ENCODE measurements around the gene AGAP4. TPM values are rescaled to one million over a fixed set of nuclear protein-coding genes. Genes with fewer than 3 reads are reported as not detected.
"Not testable (repeated sequence)": the region's sequence is repeated elsewhere in the genome, so short reads cannot be mapped to it uniquely, and the experiment has no call there.

The AGAP4 gene
- polyA plus RNA-seq, 4 donors, result 27.8 to 46.3 (median 32.8) TPM

DNA sequence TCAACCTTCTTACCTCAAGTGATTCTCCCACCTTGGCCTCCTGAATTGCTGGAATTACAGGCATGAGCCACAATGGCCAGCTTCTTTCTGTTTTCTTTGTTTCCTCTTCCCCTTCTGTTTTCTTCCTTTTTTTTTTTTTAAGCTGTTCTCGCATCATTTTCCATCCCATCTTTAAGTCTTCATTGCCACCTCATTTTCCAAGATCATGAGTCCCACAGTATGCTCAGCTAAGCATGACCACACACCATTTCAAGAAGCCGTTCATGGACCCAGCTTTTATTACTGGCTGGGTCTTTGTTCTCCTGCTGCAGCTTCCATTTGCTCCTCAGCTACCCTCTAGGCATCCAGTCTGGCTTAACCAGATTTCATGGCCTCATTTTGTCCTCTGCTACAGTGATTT, 52.5 kb downstream of the AGAP4 start:
- DNase-seq (ENCODE audit: low read depth in 4 of 4, low spot score in 3 of 4), result not testable (repeated sequence)

DNA sequence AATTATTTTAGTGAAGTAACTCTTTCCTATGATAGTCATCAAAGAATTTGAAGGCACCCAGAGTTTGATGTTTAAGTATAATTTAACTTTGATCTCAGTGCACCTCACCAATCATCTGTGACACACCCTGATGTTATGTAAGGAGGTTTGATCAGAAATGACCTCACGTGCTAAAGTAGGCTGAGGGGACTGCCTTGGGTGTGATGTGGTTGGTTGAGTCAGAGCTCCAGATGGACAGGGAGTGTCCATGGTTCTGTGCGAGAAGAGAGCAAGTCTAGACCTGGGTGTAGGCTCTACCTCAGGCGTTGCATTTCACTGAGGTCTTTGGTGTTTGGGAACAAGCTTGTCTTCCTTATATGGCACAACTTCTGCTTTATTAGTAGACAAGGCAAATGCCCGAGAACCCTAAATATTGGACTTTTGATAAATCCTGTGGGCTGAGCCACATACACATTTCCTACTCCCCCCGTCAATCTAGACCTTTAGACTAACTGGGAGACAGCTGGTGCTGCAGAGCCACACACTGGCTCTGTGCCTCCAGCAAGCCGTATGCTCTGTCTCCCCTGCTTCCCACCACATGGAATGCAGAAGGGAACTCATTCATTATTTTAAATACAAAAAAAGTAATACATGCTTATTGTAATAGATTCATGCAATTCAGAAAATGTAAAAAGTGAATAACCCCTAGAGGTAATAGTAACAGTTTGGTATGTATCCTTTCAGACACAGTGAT, 56.4 kb downstream of the AGAP4 start:
- DNase-seq (ENCODE audit: low read depth in 4 of 4, low spot score in 3 of 4), result not testable (repeated sequence)

DNA sequence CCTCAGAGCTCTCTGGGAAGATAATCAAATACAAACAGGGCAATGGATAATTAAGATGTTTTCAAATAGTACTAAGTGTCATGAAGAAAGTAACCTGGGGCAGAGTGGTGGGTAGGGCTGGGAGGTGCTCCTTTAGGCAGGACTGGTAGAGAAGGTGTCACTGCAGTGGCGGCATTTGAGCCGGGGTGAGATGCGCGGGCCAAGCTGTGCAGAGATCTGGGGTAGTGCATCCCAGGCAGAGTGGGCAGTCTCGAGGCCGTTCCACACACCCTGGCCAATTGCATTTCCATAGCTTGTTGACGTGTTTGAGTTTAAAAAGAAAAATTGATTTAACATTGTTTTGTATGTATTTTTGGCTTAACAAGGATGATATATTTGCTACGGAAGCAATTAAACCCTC, 57.3 kb downstream of the AGAP4 start:
- not testable (repeated sequence) for DNase-seq (ENCODE audit: low read depth in 4 of 4, low spot score in 3 of 4)

DNA sequence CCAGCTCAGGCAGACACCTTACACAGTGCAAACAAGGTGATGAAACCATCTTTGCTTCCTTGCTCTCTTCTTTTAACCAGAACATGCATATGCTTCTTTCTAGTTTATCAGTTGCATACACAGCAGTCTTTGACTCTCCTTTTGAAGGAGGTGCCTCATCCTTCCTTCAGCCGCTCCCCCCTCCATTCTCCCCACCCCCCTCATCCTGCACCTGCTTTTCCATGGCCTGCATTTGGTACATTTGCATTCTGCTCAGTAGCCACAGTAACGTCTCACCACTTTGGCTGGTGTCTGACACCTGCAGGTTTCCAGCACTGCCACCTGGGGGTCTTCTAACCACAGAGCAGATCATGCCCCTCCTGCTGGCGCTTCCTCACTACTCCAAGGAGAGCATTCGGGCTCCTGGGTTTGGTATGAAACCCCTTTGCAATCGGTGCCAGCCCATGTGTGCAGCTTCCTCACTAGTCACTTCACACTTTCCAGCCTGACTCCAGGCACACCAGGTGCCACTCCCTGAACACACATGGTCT, 60.0 kb downstream of the AGAP4 start:
- not testable (repeated sequence) for DNase-seq (ENCODE audit: low read depth in 4 of 4, low spot score in 3 of 4)

DNA sequence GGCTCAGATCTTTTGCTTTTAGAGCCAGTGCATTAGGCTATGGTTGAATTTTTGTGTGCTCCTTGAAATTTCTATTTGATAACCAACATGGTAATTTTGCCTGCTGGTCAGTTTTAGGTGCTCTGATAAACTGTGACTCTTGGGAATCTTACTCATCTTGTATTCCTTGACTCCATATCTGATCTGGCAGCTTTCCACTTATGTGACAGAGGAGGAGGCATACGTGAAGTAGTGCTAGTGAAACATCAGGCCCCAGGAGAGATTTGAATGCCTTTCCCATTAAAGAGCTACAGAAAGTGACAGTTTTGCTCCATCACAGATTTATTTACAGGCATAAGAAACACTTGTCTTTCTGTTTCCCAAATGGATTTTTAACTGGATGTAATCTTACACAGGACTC, 61.1 kb downstream of the AGAP4 start:
- DNase-seq (ENCODE audit: low read depth in 4 of 4, low spot score in 3 of 4), result not testable (repeated sequence)

Other genes with a start within 250 kb of the AGAP4 start
- gene ZFAND4, start 174.7 kb downstream of the AGAP4 start, polyA plus RNA-seq (ENCODE audit: insufficient read length in 4 of 4), result 10 to 100 TPM; 11.7 to 16.2 (median 15.6) TPM
- gene WASHC2C, start 120.2 kb downstream of the AGAP4 start, polyA plus RNA-seq (ENCODE audit: insufficient read length in 4 of 4), result 10 to 100 TPM; 51.4 to 65.4 (median 56.5) TPM
- gene TIMM23, start 125.0 kb upstream of the AGAP4 start, polyA plus RNA-seq (ENCODE audit: insufficient read length in 4 of 4), result 10 to 100 TPM; 66.1 to 73.2 (median 68.1) TPM
- gene NCOA4, start 183.1 kb upstream of the AGAP4 start, polyA plus RNA-seq (ENCODE audit: insufficient read length in 4 of 4), result 100 to 1,000 TPM; 192 to 254 (median 234) TPM
- not detected for gene MSMB, start 198.8 kb upstream of the AGAP4 start, polyA plus RNA-seq (ENCODE audit: insufficient read length in 4 of 4)

Measured in right renal pelvis (tissue), 4 donors.